Mucosa of descending colon (tissue), 3 donors: Measurements from ENCODE around the gene BTBD9. TPM values are rescaled to one million over a fixed set of nuclear protein-coding genes. Genes with fewer than 3 reads are reported as not detected.

Experiments
- ATAC-seq: fragments of 200-7000 bp; cut with Tn5 transposase; one replicate; pipeline ENCODE4 v1.9.1; 2020; ENCODE audit warnings: mild to moderate bottlenecking, moderate library complexity
- DNase-seq, 3 donors: peaks; one replicate each; pipeline ENCODE4 v3.0.0-alpha.2; 2020
- H3K36me3 ChIP-seq: fragments of 200-600 bp; one replicate; pipeline ENCODE4 v1.8.0; 2021; ENCODE audit warnings: low read depth, mild to moderate bottlenecking
- H3K4me1 ChIP-seq: fragments of 200-600 bp; one replicate; pipeline ENCODE4 v1.8.0; 2021; ENCODE audit warnings: low read depth, mild to moderate bottlenecking
- H3K4me3 ChIP-seq: fragments of 200-600 bp; one replicate; pipeline ENCODE4 v1.8.0; 2021; ENCODE audit warnings: mild to moderate bottlenecking
- H3K9me3 ChIP-seq: fragments of 200-600 bp; one replicate; pipeline ENCODE4 v1.8.0; 2021; ENCODE audit warnings: mild to moderate bottlenecking
- intact Hi-C, 2 donors: fragments of 100-400 bp; cut with DNase I in 1 of 2; cut with micrococcal nuclease in 1 of 2; formaldehyde crosslinking; loops; one replicate each; pipeline versions ENCODE4 v1.11.0 to v1.11.1; 2022; cut with DNase I, micrococcal nuclease
- total RNA-seq, 3 donors: library from RNA; stranded (reverse); fragmentation: NEBNext Ultra II Directional in 2 of 3; extraction: Animal tissue kit (Norgen Biotek cat#: 25700) in 2 of 3; gene quantifications; one replicate each; pipeline versions ENCODE4 v1.2.1 to v1.2.4, GENCODE V29; 2021 to 2023
- TF ChIP-seq, protein P1 (sequence below): fragments of 200-600 bp; IDR thresholded peaks from one replicate; pipeline ENCODE4 v1.8.0; 2022; ENCODE audit warnings: antibody characterized with exemption, mild to moderate bottlenecking
- donor health status: DM: no; HTN: no; CAD: no; lungs with moderate emphysema.
- donor health status: DM: no; HTN: no; CAD: no.
- donor health status: DM: no; HTN: yes; CAD: no.

The BTBD9 gene
- total RNA-seq, 3 donors from 2014 or later, result 22.4 to 38.8 (median 23.9) TPM

DNA sequence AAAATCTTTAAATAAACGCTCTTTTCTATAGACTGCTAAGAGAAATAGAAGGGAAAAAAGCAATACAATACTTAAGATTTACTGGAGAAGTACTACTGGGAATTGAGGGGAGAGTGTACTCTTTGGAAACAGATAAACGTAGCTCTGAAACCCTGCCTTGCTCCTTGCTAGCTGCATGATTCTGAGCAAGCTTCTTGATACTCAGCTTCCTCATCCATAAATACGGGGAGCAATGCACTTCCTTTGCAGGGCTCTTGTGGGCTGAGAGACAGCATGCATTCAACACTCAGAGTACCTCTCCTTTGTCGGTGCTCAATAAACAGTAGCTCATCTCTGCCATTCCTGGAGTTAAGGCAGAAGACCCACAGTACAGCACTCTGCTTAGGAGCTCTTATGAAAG lies 159.7 kb downstream of the BTBD9 start:
- Histone ChIP-seq H3K4me1 (no peaks in the 10 kb centered on the region), H3K9me3 (no peaks in the 10 kb centered on the region), H3K4me3 (no peak overlapping the region), H3K36me3 (no peaks in the 10 kb centered on the region)
- TF ChIP-seq, protein P1, sequence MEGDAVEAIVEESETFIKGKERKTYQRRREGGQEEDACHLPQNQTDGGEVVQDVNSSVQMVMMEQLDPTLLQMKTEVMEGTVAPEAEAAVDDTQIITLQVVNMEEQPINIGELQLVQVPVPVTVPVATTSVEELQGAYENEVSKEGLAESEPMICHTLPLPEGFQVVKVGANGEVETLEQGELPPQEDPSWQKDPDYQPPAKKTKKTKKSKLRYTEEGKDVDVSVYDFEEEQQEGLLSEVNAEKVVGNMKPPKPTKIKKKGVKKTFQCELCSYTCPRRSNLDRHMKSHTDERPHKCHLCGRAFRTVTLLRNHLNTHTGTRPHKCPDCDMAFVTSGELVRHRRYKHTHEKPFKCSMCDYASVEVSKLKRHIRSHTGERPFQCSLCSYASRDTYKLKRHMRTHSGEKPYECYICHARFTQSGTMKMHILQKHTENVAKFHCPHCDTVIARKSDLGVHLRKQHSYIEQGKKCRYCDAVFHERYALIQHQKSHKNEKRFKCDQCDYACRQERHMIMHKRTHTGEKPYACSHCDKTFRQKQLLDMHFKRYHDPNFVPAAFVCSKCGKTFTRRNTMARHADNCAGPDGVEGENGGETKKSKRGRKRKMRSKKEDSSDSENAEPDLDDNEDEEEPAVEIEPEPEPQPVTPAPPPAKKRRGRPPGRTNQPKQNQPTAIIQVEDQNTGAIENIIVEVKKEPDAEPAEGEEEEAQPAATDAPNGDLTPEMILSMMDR, result no peak
- ATAC-seq, result no peak
- DNase-seq, result no peak
- intact Hi-C loops, result no loop called here

DNA sequence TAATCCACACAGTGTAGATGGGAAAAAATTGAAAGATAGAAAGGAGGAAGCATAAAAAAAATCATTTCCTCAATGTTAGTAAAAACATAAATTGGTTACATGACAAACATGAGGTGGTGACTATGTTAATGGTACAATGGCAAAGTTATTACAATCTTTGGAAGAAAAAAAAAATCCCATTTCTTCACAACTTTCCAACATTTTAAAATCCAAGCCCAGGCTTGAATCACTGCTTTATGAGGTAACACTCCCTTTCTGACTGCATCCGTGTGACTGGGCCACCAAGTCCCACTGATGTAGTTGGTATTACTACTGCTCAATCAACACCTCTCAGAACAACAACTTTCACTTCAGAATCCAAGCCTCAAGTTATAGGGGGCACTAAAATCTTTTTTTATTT lies 160.4 kb downstream of the BTBD9 start:
- TF ChIP-seq, protein P1, result no peak
- no peaks in the 10 kb centered on the region for H3K4me1 ChIP-seq
- DNase-seq (no peak), ATAC-seq (no peak)
- H3K36me3 ChIP-seq, result no peaks in the 10 kb centered on the region
- no peaks in the 10 kb centered on the region for H3K9me3 ChIP-seq
- intact Hi-C loops, result no loop called here
- H3K4me3 ChIP-seq, result no peak overlapping the region

GRCh38 chr6:38477680-38478260 lies 162.0 kb downstream of the BTBD9 start:
- H3K4me1 ChIP-seq, result no peaks in the 10 kb centered on the region
- no peak for DNase-seq
- no peak overlapping the region for H3K4me3 ChIP-seq
- no peak for ATAC-seq
- intact Hi-C loops, result no loop called here
- H3K9me3 ChIP-seq, result no peaks in the 10 kb centered on the region
- no peaks in the 10 kb centered on the region for H3K36me3 ChIP-seq
- TF ChIP-seq, protein P1, result no peak

GRCh38 chr6:38476888-38477287 lies 162.8 kb downstream of the BTBD9 start:
- intact Hi-C loops, result no loop called here
- H3K4me3 ChIP-seq, result no peak overlapping the region
- no peaks in the 10 kb centered on the region for H3K4me1 ChIP-seq
- DNase-seq, result no peak
- H3K36me3 ChIP-seq, result no peaks in the 10 kb centered on the region
- no peaks in the 10 kb centered on the region for H3K9me3 ChIP-seq
- TF ChIP-seq, protein P1, result no peak
- no peak for ATAC-seq

GRCh38 chr6:38476141-38476540 lies 163.6 kb downstream of the BTBD9 start:
- no peaks in the 10 kb centered on the region for H3K4me1 ChIP-seq
- TF ChIP-seq, protein P1, result no peak
- no peaks in the 10 kb centered on the region for H3K9me3 ChIP-seq
- no peak for ATAC-seq
- H3K36me3 ChIP-seq, result no peaks in the 10 kb centered on the region
- H3K4me3 ChIP-seq, result no peak overlapping the region
- no peak for DNase-seq
- intact Hi-C loops, result no loop called here

DNA sequence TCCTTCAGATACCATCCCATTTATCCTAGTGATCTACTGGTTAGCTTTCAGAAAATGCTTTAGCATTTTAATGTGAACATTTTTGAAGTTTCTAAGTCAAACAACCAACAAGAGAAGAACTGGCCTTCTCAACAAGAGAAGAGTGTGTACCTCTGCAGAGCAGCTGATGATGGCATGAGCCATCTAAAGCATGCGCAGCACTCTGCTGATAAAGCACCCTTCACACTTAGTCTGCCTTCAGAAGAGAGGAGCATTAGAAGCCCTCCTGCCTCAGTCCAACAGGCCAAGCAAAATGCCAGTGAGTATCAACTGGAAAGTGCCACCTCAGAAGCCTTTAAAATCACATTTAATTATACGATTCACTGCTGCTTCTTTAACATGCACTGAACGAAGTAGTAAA lies 169.2 kb downstream of the BTBD9 start:
- no peak for DNase-seq
- TF ChIP-seq, protein P1, result no peak
- Histone ChIP-seq H3K9me3 (no peaks in the 10 kb centered on the region), H3K4me1 (no peaks in the 10 kb centered on the region), H3K36me3 (no peaks in the 10 kb centered on the region), H3K4me3 (no peak overlapping the region)
- no peak for ATAC-seq
- intact Hi-C loops, result no loop called here
